ENCODE results near the gene FERMT1. TPM values are rescaled to one million over a fixed set of nuclear protein-coding genes. Genes with fewer than 3 reads are reported as not detected.

The FERMT1 gene
- total RNA-seq, 1 donor from 2014 or later = 0.93 TPM

Other genes starting within 250 kb of the FERMT1 start
- gene CHGB, start 211.5 kb downstream of the FERMT1 start, total RNA-seq = not detected in 2 replicates
- gene TRMT6, start 172.5 kb downstream of the FERMT1 start, total RNA-seq = 36.1 and 38.9 TPM in 2 replicates
- gene MCM8, start 172.4 kb downstream of the FERMT1 start, total RNA-seq = 36.5 and 38.8 TPM in 2 replicates
- gene CRLS1, start 116.9 kb downstream of the FERMT1 start, total RNA-seq = 48.7 and 60.5 TPM in 2 replicates
- not detected in 2 replicates for gene LRRN4, start 69.0 kb downstream of the FERMT1 start, total RNA-seq

All from activated T-helper 1 cell treated with anti-CD3 and anti-CD28 coated beads, Interleukin-12 subunit alpha, Interleukin-12 subunit beta, Interleukin-2, Interleukin-4 antibody, amounts not matched to agents 30 ng/mL and 10 ng/mL and 1 ng/mL, durations not matched to agents 14 hours and 24 hours and 36 hours (primary cell).